22Rv1 (cell line): Measurements from ENCODE around the gene OTUD5.

Experiments
- CTCF ChIP-seq: fragments of 450-650 bp; IDR thresholded peaks from 2 replicates; pipeline ENCODE4 v1.5.1; 2017; ENCODE audit warnings: mild to moderate bottlenecking
- ZFX ChIP-seq: fragments of 450-650 bp; IDR thresholded peaks from 2 replicates; pipeline ENCODE4 v1.6.1; 2017; ENCODE audit warnings: antibody characterized with exemption, borderline replicate concordance

- TF ChIP-seq CTCF (no peak), ZFX (no peak)
Measured at GRCh38 chrX:48937054-48937907, 20.1 kb downstream of the OTUD5 start.
